A549 (cell line): Measurements from ENCODE around the gene MACROD1.

ENCODE experiments used
- POLR2A ChIP-seq: IDR thresholded peaks from 2 replicates; pipeline ENCODE4 v1.6.1; 2012; ENCODE audit warnings: mild to moderate bottlenecking, low read length
- TF ChIP-seq, protein P1 (sequence below): fragments of >200 bp; sonication (Bioruptor Twin); formaldehyde crosslinking; IDR thresholded peaks from 3 replicates; pipeline ENCODE4 v1.5.1; 2016

DNA sequence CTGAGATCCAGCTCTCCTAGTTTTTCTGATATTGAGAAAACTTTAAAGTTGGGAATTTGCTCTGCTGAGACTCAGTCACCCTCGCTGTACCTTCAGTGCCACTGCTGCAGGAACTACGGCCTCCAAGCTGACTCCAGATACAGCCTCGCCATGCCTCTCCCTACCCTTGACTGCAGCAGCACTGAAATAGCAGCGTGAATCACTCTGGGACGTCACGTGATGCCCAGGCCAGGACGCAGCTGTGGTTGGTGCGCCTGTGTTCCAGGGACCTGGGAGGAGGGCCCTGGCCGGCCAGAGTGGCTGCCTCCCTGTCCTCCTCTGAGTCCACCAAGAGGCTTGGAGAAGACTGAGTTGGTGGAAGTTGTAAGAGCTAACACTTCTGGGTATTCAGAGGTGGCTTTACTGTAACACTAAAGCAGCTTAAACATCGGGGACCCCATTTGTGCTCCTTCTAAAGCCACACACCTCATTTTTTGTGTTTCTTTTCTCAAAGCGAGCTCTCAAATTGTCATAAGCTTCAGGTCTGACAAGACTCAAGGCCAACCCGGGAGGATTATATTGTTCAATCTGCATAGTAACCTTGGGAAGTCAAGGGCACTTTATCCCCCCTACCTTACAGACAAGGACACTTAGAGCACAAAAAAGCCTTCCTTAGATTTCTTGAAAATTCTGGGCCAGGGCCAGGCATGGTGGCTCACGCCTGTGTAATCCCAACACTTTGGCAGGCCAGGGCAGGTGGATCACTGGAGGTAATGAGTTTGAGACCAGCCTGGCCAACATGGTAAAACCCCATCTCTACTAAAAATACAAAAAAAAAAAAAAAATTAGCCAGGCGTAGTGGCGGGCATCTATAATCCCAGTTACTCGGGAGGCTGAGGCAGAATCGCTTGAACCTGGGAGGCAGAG lies 15.8 kb upstream of the MACROD1 start:
- TF ChIP-seq, protein P1, sequence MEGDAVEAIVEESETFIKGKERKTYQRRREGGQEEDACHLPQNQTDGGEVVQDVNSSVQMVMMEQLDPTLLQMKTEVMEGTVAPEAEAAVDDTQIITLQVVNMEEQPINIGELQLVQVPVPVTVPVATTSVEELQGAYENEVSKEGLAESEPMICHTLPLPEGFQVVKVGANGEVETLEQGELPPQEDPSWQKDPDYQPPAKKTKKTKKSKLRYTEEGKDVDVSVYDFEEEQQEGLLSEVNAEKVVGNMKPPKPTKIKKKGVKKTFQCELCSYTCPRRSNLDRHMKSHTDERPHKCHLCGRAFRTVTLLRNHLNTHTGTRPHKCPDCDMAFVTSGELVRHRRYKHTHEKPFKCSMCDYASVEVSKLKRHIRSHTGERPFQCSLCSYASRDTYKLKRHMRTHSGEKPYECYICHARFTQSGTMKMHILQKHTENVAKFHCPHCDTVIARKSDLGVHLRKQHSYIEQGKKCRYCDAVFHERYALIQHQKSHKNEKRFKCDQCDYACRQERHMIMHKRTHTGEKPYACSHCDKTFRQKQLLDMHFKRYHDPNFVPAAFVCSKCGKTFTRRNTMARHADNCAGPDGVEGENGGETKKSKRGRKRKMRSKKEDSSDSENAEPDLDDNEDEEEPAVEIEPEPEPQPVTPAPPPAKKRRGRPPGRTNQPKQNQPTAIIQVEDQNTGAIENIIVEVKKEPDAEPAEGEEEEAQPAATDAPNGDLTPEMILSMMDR: no peak
- peak; percentile 91 for TF ChIP-seq POLR2A
